GM23338 (cell line): ENCODE measurements around the gene CNMD. TPM values are rescaled to one million over a fixed set of nuclear protein-coding genes. Genes with fewer than 3 reads are reported as not detected.
A peak's percentile ranks its signal among the peaks of the same experiment; 100 is the strongest.

Experiments used
- ATAC-seq: fragments of 200-7000 bp; cut with Tn5 transposase; 3 replicates; pipeline ENCODE4 v1.9.1; 2020
- DNase-seq: peaks from one replicate; pipeline ENCODE4 v3.0.0-alpha.2; 2015; ENCODE audit warnings: low spot score
- H2AFZ ChIP-seq: fragments of 200-600 bp; sonication (generic); 2 replicates; pipeline ENCODE4 v1.8.0; 2016; ENCODE audit warnings: antibody characterized with exemption, mild to moderate bottlenecking, moderate library complexity
- H3F3A ChIP-seq: fragments of 200-600 bp; sonication (generic); replicated peaks from 2 replicates; pipeline ENCODE4 v1.8.0; 2017; ENCODE audit warnings: antibody characterized with exemption, mixed run types, low read depth
- H3K27ac ChIP-seq: fragments of 200-600 bp; sonication (generic); 2 replicates; pipeline ENCODE4 v1.6.1; 2016; ENCODE audit warnings: low read depth
- H3K27me3 ChIP-seq: fragments of 200-600 bp; sonication (generic); 2 replicates; pipeline ENCODE4 v1.8.0; 2016; ENCODE audit warnings: mild to moderate bottlenecking, mixed run types, moderate library complexity; ENCODE audit not compliant: insufficient read depth
- H3K36me3 ChIP-seq: fragments of 200-600 bp; sonication (generic); 2 replicates; pipeline ENCODE4 v1.8.0; 2016; ENCODE audit warnings: mild to moderate bottlenecking; ENCODE audit not compliant: insufficient read depth
- H3K4me1 ChIP-seq: fragments of 200-600 bp; sonication (generic); 2 replicates; pipeline ENCODE4 v1.8.0; 2016; ENCODE audit warnings: mild to moderate bottlenecking, moderate library complexity; ENCODE audit not compliant: insufficient read depth
- H3K4me2 ChIP-seq: fragments of 200-600 bp; sonication (generic); 2 replicates; pipeline ENCODE4 v1.7.1; 2017; ENCODE audit warnings: mixed run types
- H3K4me3 ChIP-seq: fragments of 200-600 bp; sonication (generic); 2 replicates; pipeline ENCODE4 v1.6.1; 2016; ENCODE audit warnings: mixed run types
- H3K79me2 ChIP-seq: fragments of 200-600 bp; sonication (generic); replicated peaks from 2 replicates; pipeline ENCODE4 v1.8.0; 2017; ENCODE audit warnings: mild to moderate bottlenecking; ENCODE audit not compliant: insufficient read depth
- H3K9me2 ChIP-seq: fragments of 200-600 bp; sonication (generic); 2 replicates; pipeline ENCODE4 v1.8.0; 2017; ENCODE audit not compliant: insufficient read depth
- H4K20me1 ChIP-seq: fragments of 200-600 bp; sonication (generic); replicated peaks from 2 replicates; pipeline ENCODE4 v1.8.0; 2017; ENCODE audit warnings: mild to moderate bottlenecking; ENCODE audit not compliant: insufficient read depth
- H3K27ac Mint-ChIP-seq: 2 replicates; pipeline ENCODE4 v1.8.0; 2020; ENCODE audit warnings: inconsistent platforms, mild to moderate bottlenecking, moderate library complexity, mixed read lengths
- H3K27me3 Mint-ChIP-seq: 3 replicates; pipeline ENCODE4 v1.8.0; 2022; ENCODE audit warnings: low read depth, mild to moderate bottlenecking, moderate library complexity, mixed read lengths, inconsistent platforms; ENCODE audit not compliant: insufficient read depth, poor library complexity
- H3K36me3 Mint-ChIP-seq: 3 replicates; pipeline ENCODE4 v1.8.0; 2021; ENCODE audit warnings: low read depth, mild to moderate bottlenecking, inconsistent platforms, moderate library complexity, mixed read lengths
- H3K4me1 Mint-ChIP-seq: 3 replicates; pipeline ENCODE4 v1.8.0; 2020; ENCODE audit warnings: mild to moderate bottlenecking, inconsistent platforms, mixed read lengths
- H3K4me3 Mint-ChIP-seq: 3 replicates; pipeline ENCODE4 v1.8.0; 2021; ENCODE audit warnings: moderate library complexity, mild to moderate bottlenecking, inconsistent platforms, mixed read lengths
- H3K9me3 Mint-ChIP-seq: 3 replicates; pipeline ENCODE4 v1.8.0; 2020; ENCODE audit warnings: moderate library complexity, mild to moderate bottlenecking, inconsistent platforms, mixed read lengths
- CREB1 ChIP-seq: fragments of 250-450 bp; sonication (Bioruptor Pico); IDR thresholded peaks from 2 replicates; pipeline ENCODE4 v1.5.0; 2020; ENCODE audit warnings: low read depth, mild to moderate bottlenecking, moderate library complexity
- ETS1 ChIP-seq: IDR thresholded peaks from 2 replicates; pipeline ENCODE4 v1.6.1; 2016; ENCODE audit warnings: antibody characterized with exemption
- JUNB ChIP-seq: IDR thresholded peaks from one replicate; pipeline ENCODE4 v1.6.1; 2016; ENCODE audit warnings: antibody characterized with exemption; ENCODE audit not compliant: unreplicated experiment
- NANOG ChIP-seq: IDR thresholded peaks from 2 replicates; pipeline ENCODE4 v1.6.1; 2016; ENCODE audit warnings: antibody characterized with exemption, borderline replicate concordance
- REST ChIP-seq: IDR thresholded peaks from one replicate; pipeline ENCODE4 v1.6.1; 2018; ENCODE audit warnings: antibody characterized with exemption; ENCODE audit not compliant: unreplicated experiment
- ZNF462 ChIP-seq: fragments of 250-450 bp; sonication (Bioruptor Pico); IDR thresholded peaks from 2 replicates; pipeline ENCODE4 v1.5.0; 2020; ENCODE audit warnings: mild to moderate bottlenecking, moderate library complexity
- polyA plus RNA-seq: library from polyadenylated mRNA; unstranded; fragments of >200 nt; fragmentation: Nextera tagmentation; extraction: Ambion mirVana; gene quantifications from 2 replicates; pipeline ENCODE4 v1.2.1, GENCODE V29; 2016
- total RNA-seq: library from RNA; depleted of rRNA; stranded (reverse); fragments of >200 nt; shearing (Covaris generic); gene quantifications from 2 replicates; pipeline ENCODE4 v1.2.3, GENCODE V29; 2014

The CNMD gene
- total and polyA plus RNA-seq, 2 experiments from 2014 or later, result 141 to 207 TPM

GRCh38 chr13:52669677-52670076, 69.9 kb downstream of the CNMD start:
- no peak overlapping the region for H2AFZ ChIP-seq
- no peaks in the 10 kb centered on the region for H3K27me3 ChIP-seq
- no peaks in the 10 kb centered on the region for H4K20me1 ChIP-seq
- peaks cover 39% of the 10 kb centered on the region for H3K79me2 ChIP-seq
- Mint-ChIP-seq H3K4me3 (no peak overlapping the region), H3K9me3 (no peaks in the 10 kb centered on the region), H3K27me3 (no peaks in the 10 kb centered on the region), H3K4me1 (peaks cover 2% of the 10 kb centered on the region; the same call in 2 of the 3 replicates), H3K36me3 (peaks cover 43% of the 10 kb centered on the region; the same call in 2 of the 3 replicates), H3K27ac (0 out of 2 replicates have a peak overlapping the region, but pooled peaks have one; percentile 23)
- no peak overlapping the region for H3K4me2 ChIP-seq
- H3K36me3 ChIP-seq, result peaks cover 20% of the 10 kb centered on the region; the same call in 1 of the 2 replicates
- no peak overlapping the region for H3K4me3 ChIP-seq
- DNase-seq, result no peak
- H3K4me1 ChIP-seq, result no peaks in the 10 kb centered on the region
- no peak overlapping the region for H3K27ac ChIP-seq
- TF ChIP-seq ETS1 (no peak), JUNB (no peak), REST (no peak), NANOG (no peak), CREB1 (CRISPR knock-in tag) (no peak), ZNF462 (CRISPR knock-in tag) (no peak)
- no peaks in the 10 kb centered on the region for H3K9me2 ChIP-seq
- no peaks in the 10 kb centered on the region for H3F3A ChIP-seq
- ATAC-seq, result no peak
